ENCODE data around the gene SYT17.

Gene SYT17

GRCh38 chr16:19147627-19148026 is 20.4 kb upstream of the SYT17 start:
- no peak for DNase-seq (ENCODE audit: low read depth)
- H3K4me3 ChIP-seq (ENCODE audit: low read depth, low read length), result no peak overlapping the region
- TF ChIP-seq CTCF (conservative IDR thresholded peaks at IDR 0.05; ENCODE audit: low read depth, low read length), result no peak

- DNase-seq (ENCODE audit: low read depth), result no peak
- TF ChIP-seq CTCF (conservative IDR thresholded peaks at IDR 0.05; ENCODE audit: low read depth, low read length), result no peak
- no peak overlapping the region for H3K4me3 ChIP-seq (ENCODE audit: low read depth, low read length)
Observed at GRCh38 chr16:19148189-19148588, 19.9 kb upstream of the SYT17 start.

GRCh38 chr16:19151310-19151709 is 16.7 kb upstream of the SYT17 start:
- no peak overlapping the region for H3K4me3 ChIP-seq (ENCODE audit: low read depth, low read length)
- DNase-seq (ENCODE audit: low read depth), result no peak
- no peak for TF ChIP-seq CTCF (conservative IDR thresholded peaks at IDR 0.05; ENCODE audit: low read depth, low read length)

- TF ChIP-seq CTCF (conservative IDR thresholded peaks at IDR 0.05; ENCODE audit: low read depth, low read length), result no peak
Observed at GRCh38 chr16:19152042-19152441, 16.0 kb upstream of the SYT17 start.

GRCh38 chr16:19153876-19154275 is 14.2 kb upstream of the SYT17 start:
- DNase-seq (ENCODE audit: low read depth), result no peak
- TF ChIP-seq CTCF (conservative IDR thresholded peaks at IDR 0.05; ENCODE audit: low read depth, low read length), result no peak
- no peak overlapping the region for H3K4me3 ChIP-seq (ENCODE audit: low read depth, low read length)

More at GRCh38 chr16:19152042-19152441, 16.0 kb upstream of the SYT17 start:
- no peak for DNase-seq (ENCODE audit: low read depth)
- H3K4me3 ChIP-seq (ENCODE audit: low read depth, low read length), result no peak overlapping the region

GRCh38 chr16:19162085-19162484 is 6.0 kb upstream of the SYT17 start:
- peak; percentile 18 for DNase-seq (ENCODE audit: low read depth)
- TF ChIP-seq CTCF (conservative IDR thresholded peaks at IDR 0.05; ENCODE audit: low read depth, low read length), result no peak
- H3K4me3 ChIP-seq (ENCODE audit: low read depth, low read length), result no peak overlapping the region

GRCh38 chr16:19163215-19163614 is 4.8 kb upstream of the SYT17 start:
- DNase-seq (ENCODE audit: low read depth), result no peak
- TF ChIP-seq CTCF (conservative IDR thresholded peaks at IDR 0.05; ENCODE audit: low read depth, low read length), result no peak
- no peak overlapping the region for H3K4me3 ChIP-seq (ENCODE audit: low read depth, low read length)

Measured in choroid plexus epithelial cell (primary cell).